ENCODE data around the gene MYBPC2. TPM values are rescaled to one million over a fixed set of nuclear protein-coding genes. Genes with fewer than 3 reads are reported as not detected.

The MYBPC2 gene
- total and polyA plus RNA-seq, 4 experiments from 2014 or later, result 0.10 TPM; not detected in 3

GRCh38 chr19:50501568-50502475 lies 69.1 kb downstream of the MYBPC2 start:
- no peaks in the 10 kb centered on the region for H3K27me3 ChIP-seq (ENCODE audit: insufficient read depth, low read length)
- intact Hi-C loops (cut with micrococcal nuclease), result no loop called here
- no peaks in the 10 kb centered on the region for H3K9me3 ChIP-seq (ENCODE audit: control insufficient read depth in 1 of 2, low read length in 2 of 2)
- CTCF ChIA-PET (ENCODE audit: partially characterized antibody), result no interaction called here
- H3K27ac ChIP-seq (ENCODE audit: low read depth, low read length), result no peak overlapping the region
- Mint-ChIP-seq H3K27me3 (no peaks in the 10 kb centered on the region), H3K27ac (peak overlapping the region in 1 of 7 donors; percentile 13), H3K9me3 (no peaks in the 10 kb centered on the region), H3K4me1 (no peaks in the 10 kb centered on the region), H3K36me3 (peaks cover 0 to 3% of the 10 kb centered on the region in 2 donors), H3K4me3 (no peak overlapping the region)
- POLR2A ChIA-PET (ENCODE audit: partially characterized antibody), result interaction anchor here (1.4 kb wide), 1 partner anchor 23 kb away, joined by 3 read pairs; no protein-coding TSS in a partner anchor
- no peak overlapping the region for H3K4me3 ChIP-seq (ENCODE audit: low read length in 2 of 2)
- DNase-seq, result peak in 1 of 5 donors; percentile 26
- H3K36me3 ChIP-seq (ENCODE audit: insufficient read depth, low read length), result no peaks in the 10 kb centered on the region
- no peaks in the 10 kb centered on the region for H3K4me1 ChIP-seq (ENCODE audit: insufficient read depth, low read length)

DNA sequence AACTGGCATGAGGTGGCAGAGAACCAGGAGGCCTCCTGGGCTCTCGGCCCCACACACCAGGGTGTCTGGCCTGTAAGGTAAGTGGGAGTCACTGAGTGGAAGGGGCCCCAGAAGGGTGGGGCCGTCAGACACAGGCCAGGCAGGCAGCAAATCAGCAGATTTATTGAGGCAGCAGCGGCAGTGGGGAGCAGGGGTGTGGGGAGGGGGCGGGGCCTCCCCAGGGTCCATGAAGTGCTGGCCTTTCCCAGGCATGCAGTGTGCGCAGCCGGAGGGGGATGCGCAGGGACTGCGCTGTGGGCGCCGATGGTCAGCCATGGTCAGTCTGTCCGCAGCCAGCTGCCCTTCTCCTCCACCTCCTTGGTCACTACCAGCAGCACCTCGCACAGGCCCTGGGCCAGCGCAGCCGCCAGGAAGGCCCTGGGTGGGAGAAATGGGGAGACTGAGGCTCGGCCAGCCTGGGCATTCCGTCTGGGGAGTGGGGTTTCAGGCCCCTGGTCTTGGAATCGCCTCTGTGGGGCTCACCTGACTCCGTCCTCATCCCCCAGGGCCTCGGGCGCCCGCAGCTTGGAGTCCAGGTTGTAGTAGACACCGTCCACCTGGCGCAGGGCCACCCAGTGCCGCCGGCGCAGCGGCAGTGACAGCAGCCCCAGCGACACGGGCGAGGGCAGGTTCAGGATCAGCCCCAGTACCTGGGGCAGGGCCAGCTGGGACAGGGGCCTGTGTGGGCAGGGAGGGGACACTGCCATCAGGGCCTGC lies 73.3 kb downstream of the MYBPC2 start:
- DNase-seq, result peak in 1 of 5 donors; percentile 34
- Histone ChIP-seq H3K27ac (ENCODE audit: low read depth, low read length) (no peak overlapping the region), H3K4me3 (ENCODE audit: low read length in 2 of 2) (no peak overlapping the region), H3K36me3 (ENCODE audit: insufficient read depth, low read length) (no peaks in the 10 kb centered on the region), H3K4me1 (ENCODE audit: insufficient read depth, low read length) (peaks cover 9% of the 10 kb centered on the region), H3K27me3 (ENCODE audit: insufficient read depth, low read length) (no peaks in the 10 kb centered on the region), H3K9me3 (ENCODE audit: control insufficient read depth in 1 of 2, low read length in 2 of 2) (no peaks in the 10 kb centered on the region)
- intact Hi-C loops (cut with micrococcal nuclease), result no loop called here
- Mint-ChIP-seq H3K36me3 (peaks cover 0 to 3% of the 10 kb centered on the region in 2 donors), H3K27ac (no peak overlapping the region), H3K4me1 (peaks cover 5 to 17% (median 12%) of the 10 kb centered on the region in 4 donors), H3K27me3 (no peaks in the 10 kb centered on the region), H3K4me3 (no peak overlapping the region), H3K9me3 (no peaks in the 10 kb centered on the region)
- CTCF ChIA-PET (ENCODE audit: partially characterized antibody), result no interaction called here
- POLR2A ChIA-PET (ENCODE audit: partially characterized antibody), result no interaction called here

GRCh38 chr19:50506700-50507099 lies 74.0 kb downstream of the MYBPC2 start:
- Mint-ChIP-seq H3K36me3 (peaks cover 0 to 7% of the 10 kb centered on the region in 2 donors), H3K27ac (peak overlapping the region in 1 of 7 donors; percentile 75), H3K9me3 (peaks cover 0 to 3% (median 0%) of the 10 kb centered on the region in 8 donors), H3K4me1 (peaks cover 5 to 23% (median 18%) of the 10 kb centered on the region in 4 donors), H3K27me3 (peaks cover 0 to 5% of the 10 kb centered on the region in 2 donors), H3K4me3 (no peak overlapping the region)
- Histone ChIP-seq H3K27ac (ENCODE audit: low read depth, low read length) (no peak overlapping the region), H3K9me3 (ENCODE audit: control insufficient read depth in 1 of 2, low read length in 2 of 2) (no peaks in the 10 kb centered on the region), H3K36me3 (ENCODE audit: insufficient read depth, low read length) (no peaks in the 10 kb centered on the region), H3K4me1 (ENCODE audit: insufficient read depth, low read length) (peaks cover 12% of the 10 kb centered on the region), H3K4me3 (ENCODE audit: low read length in 2 of 2) (no peak overlapping the region), H3K27me3 (ENCODE audit: insufficient read depth, low read length) (no peaks in the 10 kb centered on the region)
- intact Hi-C loops (cut with micrococcal nuclease), result no loop called here
- CTCF ChIA-PET (ENCODE audit: partially characterized antibody), result no interaction called here
- peak in 1 of 5 donors; percentile 18 for DNase-seq
- POLR2A ChIA-PET (ENCODE audit: partially characterized antibody), result no interaction called here

GRCh38 chr19:50507376-50507775 lies 74.7 kb downstream of the MYBPC2 start:
- H3K27me3 Mint-ChIP-seq, result peaks cover 0 to 5% of the 10 kb centered on the region in 2 donors
- H3K4me3 Mint-ChIP-seq, result no peak overlapping the region
- H3K9me3 Mint-ChIP-seq, result peaks cover 0 to 3% (median 0%) of the 10 kb centered on the region in 8 donors
- H3K4me1 ChIP-seq (ENCODE audit: insufficient read depth, low read length), result peaks cover 13% of the 10 kb centered on the region
- H3K4me1 Mint-ChIP-seq, result peaks cover 7 to 25% (median 20%) of the 10 kb centered on the region in 4 donors
- H3K36me3 ChIP-seq (ENCODE audit: insufficient read depth, low read length), result no peaks in the 10 kb centered on the region
- H3K27ac ChIP-seq (ENCODE audit: low read depth, low read length), result no peak overlapping the region
- POLR2A ChIA-PET (ENCODE audit: partially characterized antibody), result no interaction called here
- peak overlapping the region in 3 of 7 donors; percentile 75 to 86 (median 80) for H3K27ac Mint-ChIP-seq
- no peak overlapping the region for H3K4me3 ChIP-seq (ENCODE audit: low read length in 2 of 2)
- intact Hi-C loops (cut with micrococcal nuclease), result no loop called here
- no peak for DNase-seq
- peaks cover 0 to 6% of the 10 kb centered on the region in 2 donors for H3K36me3 Mint-ChIP-seq
- CTCF ChIA-PET (ENCODE audit: partially characterized antibody), result no interaction called here
- no peaks in the 10 kb centered on the region for H3K27me3 ChIP-seq (ENCODE audit: insufficient read depth, low read length)
- H3K9me3 ChIP-seq (ENCODE audit: control insufficient read depth in 1 of 2, low read length in 2 of 2), result no peaks in the 10 kb centered on the region

GRCh38 chr19:50508843-50509190 lies 76.1 kb downstream of the MYBPC2 start:
- H3K36me3 ChIP-seq (ENCODE audit: insufficient read depth, low read length), result no peaks in the 10 kb centered on the region
- peaks cover 13% of the 10 kb centered on the region for H3K4me1 ChIP-seq (ENCODE audit: insufficient read depth, low read length)
- DNase-seq, result no peak
- peaks cover 0 to 6% of the 10 kb centered on the region in 2 donors for H3K36me3 Mint-ChIP-seq
- H3K27me3 Mint-ChIP-seq, result peaks cover 0 to 5% of the 10 kb centered on the region in 2 donors
- POLR2A ChIA-PET (ENCODE audit: partially characterized antibody), result interaction anchor here (0.6 to 0.7 kb wide), 3 partner anchors 51 to 373 kb away, joined by 3 read pairs; no protein-coding TSS in a partner anchor
- peak overlapping the region in 4 of 8 donors; percentile 32 to 57 (median 50) for H3K4me3 Mint-ChIP-seq
- H3K27ac ChIP-seq (ENCODE audit: low read depth, low read length), result no peak overlapping the region
- H3K9me3 Mint-ChIP-seq, result peaks cover 0 to 3% (median 0%) of the 10 kb centered on the region in 8 donors
- H3K4me1 Mint-ChIP-seq, result peaks cover 7 to 32% (median 20%) of the 10 kb centered on the region in 4 donors
- H3K27ac Mint-ChIP-seq, result peak overlapping the region; percentile 25 to 87 (median 62)
- H3K9me3 ChIP-seq (ENCODE audit: control insufficient read depth in 1 of 2, low read length in 2 of 2), result no peaks in the 10 kb centered on the region
- no peak overlapping the region for H3K4me3 ChIP-seq (ENCODE audit: low read length in 2 of 2)
- no peaks in the 10 kb centered on the region for H3K27me3 ChIP-seq (ENCODE audit: insufficient read depth, low read length)
- CTCF ChIA-PET (ENCODE audit: partially characterized antibody), result no interaction called here
- intact Hi-C loops (cut with micrococcal nuclease), result no loop called here

DNA sequence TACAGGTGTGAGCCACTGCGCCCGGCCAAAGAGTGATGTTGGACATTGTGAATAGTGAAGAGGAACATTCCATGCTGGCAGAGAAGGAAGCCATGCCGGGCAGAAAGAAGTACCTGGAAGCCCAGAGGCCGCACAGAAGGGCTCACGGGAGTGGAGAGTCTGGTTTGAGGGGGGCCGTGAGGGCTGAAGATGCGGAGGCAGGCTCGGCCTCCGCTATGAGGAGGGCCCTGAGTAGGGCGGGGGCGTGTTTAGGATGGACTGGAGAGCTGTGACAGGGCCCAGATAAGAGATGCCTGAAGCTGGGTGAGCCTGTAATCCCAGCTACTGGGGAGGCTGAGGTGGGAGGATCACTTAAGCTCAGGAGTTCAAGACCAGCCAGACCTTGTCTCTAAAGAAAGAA lies 76.7 kb downstream of the MYBPC2 start:
- peaks cover 7 to 32% (median 20%) of the 10 kb centered on the region in 4 donors for H3K4me1 Mint-ChIP-seq
- Histone ChIP-seq H3K9me3 (ENCODE audit: control insufficient read depth in 1 of 2, low read length in 2 of 2) (no peaks in the 10 kb centered on the region), H3K4me1 (ENCODE audit: insufficient read depth, low read length) (peaks cover 13% of the 10 kb centered on the region), H3K36me3 (ENCODE audit: insufficient read depth, low read length) (no peaks in the 10 kb centered on the region), H3K27me3 (ENCODE audit: insufficient read depth, low read length) (no peaks in the 10 kb centered on the region), H3K4me3 (ENCODE audit: low read length in 2 of 2) (no peak overlapping the region), H3K27ac (ENCODE audit: low read depth, low read length) (no peak overlapping the region)
- no peak for DNase-seq
- ChIA-PET POLR2A (ENCODE audit: partially characterized antibody) (interaction anchor here (0.6 to 1.2 kb wide), 3 partner anchors 51 to 373 kb away, joined by 3 to 5 read pairs (median 3); no protein-coding TSS in a partner anchor), CTCF (ENCODE audit: partially characterized antibody) (no interaction called here)
- peak overlapping the region; percentile 43 to 90 (median 74) for H3K27ac Mint-ChIP-seq
- H3K9me3 Mint-ChIP-seq, result peaks cover 0 to 3% (median 0%) of the 10 kb centered on the region in 8 donors
- peaks cover 0 to 7% of the 10 kb centered on the region in 2 donors for H3K27me3 Mint-ChIP-seq
- intact Hi-C loops (cut with micrococcal nuclease), result no loop called here
- peak overlapping the region in 5 of 8 donors; percentile 33 to 65 (median 61) for H3K4me3 Mint-ChIP-seq
- peaks cover 0 to 6% of the 10 kb centered on the region in 2 donors for H3K36me3 Mint-ChIP-seq

Data from CD4-positive, alpha-beta memory T cell (primary cell).